ENCODE data around the gene NTRK3.
"Not testable (repeated sequence)": the region's sequence is repeated elsewhere in the genome, so short reads cannot be mapped to it uniquely, and the experiment has no call there.

The NTRK3 gene

DNA sequence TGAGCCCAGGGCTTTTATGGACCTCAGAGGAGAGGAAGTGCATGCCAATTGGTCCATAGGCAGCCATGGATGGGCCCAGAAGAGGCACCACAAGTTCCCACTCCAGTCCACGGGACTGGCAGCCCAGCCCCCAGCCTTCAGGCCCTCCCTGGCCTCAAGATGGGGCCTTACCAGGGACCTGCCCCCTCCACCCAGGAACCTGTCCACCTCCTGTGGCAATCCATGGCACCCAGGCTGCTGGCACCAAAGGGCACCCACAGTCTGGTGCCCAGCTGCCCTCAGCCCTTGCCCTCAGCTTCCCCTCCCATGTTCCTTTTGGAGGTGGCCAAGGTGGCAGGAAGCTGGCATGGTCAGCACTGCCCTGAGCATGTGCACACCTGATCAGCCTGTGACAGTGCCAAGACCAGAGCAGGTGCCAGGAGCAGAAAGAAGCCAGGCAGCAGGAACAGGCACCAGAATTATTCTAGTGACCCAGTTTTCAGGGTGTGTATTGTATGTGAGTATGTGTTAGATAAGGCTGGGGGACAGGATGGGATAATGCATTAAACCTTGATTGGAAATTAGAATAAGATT, 415.0 kb downstream of the NTRK3 start (continued):
- TF ChIP-seq CSDC2 (CRISPR knock-in tag; IDR thresholded peaks at IDR 0.05) (no peak), ZNF565 (CRISPR knock-in tag; conservative IDR thresholded peaks at IDR 0.05; ENCODE audit: low read depth) (no peak)

DNA sequence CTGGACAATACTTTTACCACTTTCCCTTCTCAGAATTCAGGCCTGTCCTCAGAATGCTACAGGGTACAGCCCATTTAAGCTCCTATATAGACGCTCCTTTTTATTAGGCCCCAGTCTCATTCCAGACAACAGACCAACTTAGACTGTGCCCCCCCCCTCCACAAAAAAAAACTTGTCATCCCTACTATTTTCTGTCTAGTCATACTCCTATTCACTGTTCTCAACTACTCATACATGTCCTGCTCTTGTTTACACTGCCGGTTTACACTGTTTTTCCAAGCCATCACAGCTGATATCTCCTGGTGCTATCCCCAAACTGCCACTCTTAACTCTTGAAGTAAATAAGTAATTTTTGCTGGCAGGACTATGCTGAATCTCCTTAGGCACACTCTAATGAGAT, 420.7 kb downstream of the NTRK3 start:
- not testable (repeated sequence) for ATAC-seq

DNA sequence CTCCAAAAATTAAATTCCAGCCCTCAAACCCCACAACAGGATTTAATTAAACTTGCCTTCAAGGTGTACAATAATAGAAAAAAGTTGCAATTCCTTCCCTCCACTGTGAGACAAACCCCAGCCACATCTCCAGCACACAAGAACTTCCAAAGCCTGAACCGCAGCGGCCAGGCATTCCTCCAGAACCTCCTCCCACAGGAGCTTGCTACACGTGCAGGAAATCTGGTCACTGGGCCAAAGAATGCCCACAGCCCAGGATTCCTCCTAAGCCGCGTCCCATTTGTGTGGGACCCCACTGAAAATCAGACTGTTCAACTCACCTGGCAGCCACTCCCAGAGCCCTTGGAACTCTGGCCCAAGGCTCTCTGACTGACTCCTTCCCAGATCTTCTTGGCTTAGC, 423.2 kb downstream of the NTRK3 start:
- ATAC-seq, result not testable (repeated sequence)

DNA sequence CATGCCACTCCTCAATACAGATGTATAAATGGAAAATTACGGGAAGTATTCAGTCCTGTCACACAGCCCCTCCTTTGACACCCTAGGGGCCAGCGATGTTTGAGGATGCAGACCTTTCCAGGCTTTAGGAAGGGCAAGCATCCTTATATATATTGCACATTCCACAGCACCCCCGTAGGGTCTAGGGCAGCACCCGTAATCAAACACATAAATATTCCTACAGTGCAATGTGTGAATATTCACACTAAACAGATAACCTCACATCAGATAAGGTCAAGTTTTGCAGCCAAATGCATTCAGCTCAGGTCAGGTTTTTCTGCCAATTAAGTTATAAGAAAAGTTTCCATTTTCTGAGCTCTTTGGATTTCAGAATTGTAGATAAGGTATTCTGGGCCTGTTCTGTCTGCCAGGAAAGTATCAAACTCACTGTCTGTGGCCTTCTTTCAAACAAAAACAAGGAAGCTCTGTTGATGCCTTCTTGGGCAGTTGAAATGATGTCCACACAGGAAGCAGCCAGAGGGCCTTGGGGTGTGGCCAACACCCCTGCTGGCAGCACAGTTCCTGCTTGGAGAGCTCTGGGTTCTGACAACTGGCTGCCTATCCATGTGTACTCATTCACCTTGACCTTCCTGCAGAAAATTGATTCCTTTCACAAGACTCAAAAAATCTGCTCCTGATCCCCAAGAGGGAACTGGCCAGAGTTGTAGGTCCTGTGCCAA, 427.0 kb downstream of the NTRK3 start:
- no peak for ATAC-seq
- TF ChIP-seq ZFP3 (CRISPR knock-in tag; IDR thresholded peaks at IDR 0.05) (no peak), CSDC2 (CRISPR knock-in tag; IDR thresholded peaks at IDR 0.05) (no peak), TCF4 (CRISPR knock-in tag; IDR thresholded peaks at IDR 0.05; ENCODE audit: borderline replicate concordance) (no peak), RARB (CRISPR knock-in tag; IDR thresholded peaks at IDR 0.05) (no peak), ZNF8 (CRISPR knock-in tag; IDR thresholded peaks at IDR 0.05) (no peak), GLIS3 (CRISPR knock-in tag; IDR thresholded peaks at IDR 0.05) (no peak), ESRRG (CRISPR knock-in tag; IDR thresholded peaks at IDR 0.05) (no peak), ZFP30 (CRISPR knock-in tag; IDR thresholded peaks at IDR 0.05) (no peak)
- TF ChIP-seq, protein P1, sequence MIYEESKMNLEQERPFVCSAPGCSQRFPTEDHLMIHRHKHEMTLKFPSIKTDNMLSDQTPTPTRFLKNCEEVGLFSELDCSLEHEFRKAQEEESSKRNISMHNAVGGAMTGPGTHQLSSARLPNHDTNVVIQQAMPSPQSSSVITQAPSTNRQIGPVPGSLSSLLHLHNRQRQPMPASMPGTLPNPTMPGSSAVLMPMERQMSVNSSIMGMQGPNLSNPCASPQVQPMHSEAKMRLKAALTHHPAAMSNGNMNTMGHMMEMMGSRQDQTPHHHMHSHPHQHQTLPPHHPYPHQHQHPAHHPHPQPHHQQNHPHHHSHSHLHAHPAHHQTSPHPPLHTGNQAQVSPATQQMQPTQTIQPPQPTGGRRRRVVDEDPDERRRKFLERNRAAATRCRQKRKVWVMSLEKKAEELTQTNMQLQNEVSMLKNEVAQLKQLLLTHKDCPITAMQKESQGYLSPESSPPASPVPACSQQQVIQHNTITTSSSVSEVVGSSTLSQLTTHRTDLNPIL (CRISPR knock-in tag; IDR thresholded peaks at IDR 0.05; ENCODE audit: low read depth), result no peak
- TF ChIP-seq, protein P2, sequence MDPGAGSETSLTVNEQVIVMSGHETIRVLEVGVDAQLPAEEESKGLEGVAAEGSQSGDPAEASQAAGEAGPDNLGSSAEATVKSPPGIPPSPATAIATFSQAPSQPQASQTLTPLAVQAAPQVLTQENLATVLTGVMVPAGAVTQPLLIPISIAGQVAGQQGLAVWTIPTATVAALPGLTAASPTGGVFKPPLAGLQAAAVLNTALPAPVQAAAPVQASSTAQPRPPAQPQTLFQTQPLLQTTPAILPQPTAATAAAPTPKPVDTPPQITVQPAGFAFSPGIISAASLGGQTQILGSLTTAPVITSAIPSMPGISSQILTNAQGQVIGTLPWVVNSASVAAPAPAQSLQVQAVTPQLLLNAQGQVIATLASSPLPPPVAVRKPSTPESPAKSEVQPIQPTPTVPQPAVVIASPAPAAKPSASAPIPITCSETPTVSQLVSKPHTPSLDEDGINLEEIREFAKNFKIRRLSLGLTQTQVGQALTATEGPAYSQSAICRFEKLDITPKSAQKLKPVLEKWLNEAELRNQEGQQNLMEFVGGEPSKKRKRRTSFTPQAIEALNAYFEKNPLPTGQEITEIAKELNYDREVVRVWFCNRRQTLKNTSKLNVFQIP (CRISPR knock-in tag; IDR thresholded peaks at IDR 0.05; ENCODE audit: borderline replicate concordance, low read depth), result no peak
- TF ChIP-seq, protein P3, sequence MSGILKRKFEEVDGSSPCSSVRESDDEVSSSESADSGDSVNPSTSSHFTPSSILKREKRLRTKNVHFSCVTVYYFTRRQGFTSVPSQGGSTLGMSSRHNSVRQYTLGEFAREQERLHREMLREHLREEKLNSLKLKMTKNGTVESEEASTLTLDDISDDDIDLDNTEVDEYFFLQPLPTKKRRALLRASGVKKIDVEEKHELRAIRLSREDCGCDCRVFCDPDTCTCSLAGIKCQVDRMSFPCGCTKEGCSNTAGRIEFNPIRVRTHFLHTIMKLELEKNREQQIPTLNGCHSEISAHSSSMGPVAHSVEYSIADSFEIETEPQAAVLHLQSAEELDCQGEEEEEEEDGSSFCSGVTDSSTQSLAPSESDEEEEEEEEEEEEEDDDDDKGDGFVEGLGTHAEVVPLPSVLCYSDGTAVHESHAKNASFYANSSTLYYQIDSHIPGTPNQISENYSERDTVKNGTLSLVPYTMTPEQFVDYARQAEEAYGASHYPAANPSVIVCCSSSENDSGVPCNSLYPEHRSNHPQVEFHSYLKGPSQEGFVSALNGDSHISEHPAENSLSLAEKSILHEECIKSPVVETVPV (CRISPR knock-in tag; IDR thresholded peaks at IDR 0.05), result no peak

DNA sequence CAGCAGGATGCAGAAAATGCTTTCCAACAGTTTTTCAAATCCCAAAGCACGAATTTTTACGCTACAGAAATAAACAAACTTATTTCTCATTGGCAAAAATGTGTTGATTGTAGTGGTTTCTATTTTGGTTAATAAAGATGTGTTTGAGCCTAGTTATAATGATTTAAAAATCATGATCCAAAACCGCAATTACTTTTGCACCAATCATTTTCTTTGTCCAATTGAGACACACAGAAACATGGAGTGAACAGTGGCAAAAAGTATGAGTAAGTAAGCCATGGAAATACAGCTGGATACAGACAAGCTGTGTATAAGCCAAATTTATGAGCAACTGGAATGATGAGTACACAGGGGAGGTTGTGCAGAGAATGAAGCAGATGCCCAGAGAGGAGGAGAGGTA, 427.9 kb downstream of the NTRK3 start:
- no peak for TF ChIP-seq CSDC2 (CRISPR knock-in tag; IDR thresholded peaks at IDR 0.05)
- TF ChIP-seq ARNTL (CRISPR knock-in tag; IDR thresholded peaks at IDR 0.05; ENCODE audit: borderline replicate concordance, low read depth), result no peak
- no peak for TF ChIP-seq ZFP3 (CRISPR knock-in tag; IDR thresholded peaks at IDR 0.05)
- TF ChIP-seq BACH2 (CRISPR knock-in tag; IDR thresholded peaks at IDR 0.05; ENCODE audit: borderline replicate concordance), result no peak
- TF ChIP-seq ZNF70 (CRISPR knock-in tag; IDR thresholded peaks at IDR 0.05), result no peak
- TF ChIP-seq ISL1 (CRISPR knock-in tag; IDR thresholded peaks at IDR 0.05), result no peak
- no peak for ATAC-seq

DNA sequence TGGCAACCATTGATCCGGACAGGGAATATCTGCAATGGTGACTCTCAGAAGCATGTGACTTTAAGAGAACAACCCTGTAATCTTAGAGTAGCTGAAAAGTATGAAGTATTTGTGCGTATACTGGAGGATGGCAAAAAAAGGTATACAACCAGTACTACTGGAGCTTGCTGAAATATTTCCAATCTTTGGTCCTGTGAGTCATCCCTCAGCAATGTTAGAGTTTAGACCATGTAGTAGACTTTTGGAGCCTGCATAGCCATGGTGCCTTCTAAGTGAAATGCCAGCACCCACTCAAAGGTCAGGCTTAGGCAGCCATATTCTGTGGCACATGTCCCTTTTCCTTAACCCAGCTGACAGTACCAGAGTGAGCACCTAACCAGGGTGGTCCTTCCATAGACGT, 429.4 kb downstream of the NTRK3 start:
- ATAC-seq, result no peak
- no peak for TF ChIP-seq RARB (CRISPR knock-in tag; IDR thresholded peaks at IDR 0.05)
- TF ChIP-seq ESRRG (CRISPR knock-in tag; IDR thresholded peaks at IDR 0.05), result no peak
- TF ChIP-seq, protein P3 (CRISPR knock-in tag; IDR thresholded peaks at IDR 0.05), result no peak
- TF ChIP-seq PPARA (CRISPR knock-in tag; IDR thresholded peaks at IDR 0.05; ENCODE audit: borderline replicate concordance), result no peak
- TF ChIP-seq OSR1 (CRISPR knock-in tag; IDR thresholded peaks at IDR 0.05), result no peak
- TF ChIP-seq ZNF70 (CRISPR knock-in tag; IDR thresholded peaks at IDR 0.05), result no peak
- TF ChIP-seq, protein P1 (CRISPR knock-in tag; IDR thresholded peaks at IDR 0.05; ENCODE audit: low read depth), result no peak
- TF ChIP-seq, protein P2 (CRISPR knock-in tag; IDR thresholded peaks at IDR 0.05; ENCODE audit: borderline replicate concordance, low read depth), result no peak
- no peak for TF ChIP-seq SNAI2 (CRISPR knock-in tag; IDR thresholded peaks at IDR 0.05)
- no peak for TF ChIP-seq ZFP30 (CRISPR knock-in tag; IDR thresholded peaks at IDR 0.05)
- TF ChIP-seq TCF4 (CRISPR knock-in tag; IDR thresholded peaks at IDR 0.05; ENCODE audit: borderline replicate concordance), result no peak
- TF ChIP-seq, protein P4, sequence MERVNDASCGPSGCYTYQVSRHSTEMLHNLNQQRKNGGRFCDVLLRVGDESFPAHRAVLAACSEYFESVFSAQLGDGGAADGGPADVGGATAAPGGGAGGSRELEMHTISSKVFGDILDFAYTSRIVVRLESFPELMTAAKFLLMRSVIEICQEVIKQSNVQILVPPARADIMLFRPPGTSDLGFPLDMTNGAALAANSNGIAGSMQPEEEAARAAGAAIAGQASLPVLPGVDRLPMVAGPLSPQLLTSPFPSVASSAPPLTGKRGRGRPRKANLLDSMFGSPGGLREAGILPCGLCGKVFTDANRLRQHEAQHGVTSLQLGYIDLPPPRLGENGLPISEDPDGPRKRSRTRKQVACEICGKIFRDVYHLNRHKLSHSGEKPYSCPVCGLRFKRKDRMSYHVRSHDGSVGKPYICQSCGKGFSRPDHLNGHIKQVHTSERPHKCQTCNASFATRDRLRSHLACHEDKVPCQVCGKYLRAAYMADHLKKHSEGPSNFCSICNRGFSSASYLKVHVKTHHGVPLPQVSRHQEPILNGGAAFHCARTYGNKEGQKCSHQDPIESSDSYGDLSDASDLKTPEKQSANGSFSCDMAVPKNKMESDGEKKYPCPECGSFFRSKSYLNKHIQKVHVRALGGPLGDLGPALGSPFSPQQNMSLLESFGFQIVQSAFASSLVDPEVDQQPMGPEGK (CRISPR knock-in tag; IDR thresholded peaks at IDR 0.05; ENCODE audit: borderline replicate concordance), result no peak

Data from SK-N-SH treated with all-trans-retinoic acid at 6 μM for 48 hours (cell line).